Superior temporal gyrus (tissue), 1 donor: ENCODE results near the gene DNTT.

Experiments used
- DNase-seq: peaks from one replicate; pipeline ENCODE4 v3.0.0-alpha.2; 2016; ENCODE audit errors: extremely low spot score

The DNTT gene

DNA sequence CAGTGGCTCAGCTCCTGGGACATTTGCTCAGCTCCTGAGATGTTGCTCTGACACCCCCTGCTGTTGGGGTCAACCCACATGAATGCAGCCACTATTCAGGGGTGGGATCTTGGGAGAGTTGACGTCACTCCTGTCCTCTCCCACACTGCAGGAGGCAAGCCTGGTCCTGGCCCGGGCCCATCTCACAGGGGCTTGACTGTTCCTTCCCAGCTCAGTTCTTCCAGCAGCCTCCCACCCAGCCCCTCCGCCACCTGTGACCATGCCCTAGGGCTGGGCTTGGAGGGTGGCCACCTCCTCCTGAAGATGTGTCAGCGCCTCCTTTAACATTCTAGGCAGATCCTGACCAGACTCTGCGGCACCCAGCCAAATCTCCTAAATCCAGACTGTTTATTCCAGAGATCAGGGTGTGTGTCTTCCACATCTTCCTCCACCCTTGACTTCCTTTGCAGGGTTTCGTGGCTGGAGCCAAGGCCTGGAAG is 73.6 kb downstream of the DNTT start:
- DNase-seq, result no peak

DNA sequence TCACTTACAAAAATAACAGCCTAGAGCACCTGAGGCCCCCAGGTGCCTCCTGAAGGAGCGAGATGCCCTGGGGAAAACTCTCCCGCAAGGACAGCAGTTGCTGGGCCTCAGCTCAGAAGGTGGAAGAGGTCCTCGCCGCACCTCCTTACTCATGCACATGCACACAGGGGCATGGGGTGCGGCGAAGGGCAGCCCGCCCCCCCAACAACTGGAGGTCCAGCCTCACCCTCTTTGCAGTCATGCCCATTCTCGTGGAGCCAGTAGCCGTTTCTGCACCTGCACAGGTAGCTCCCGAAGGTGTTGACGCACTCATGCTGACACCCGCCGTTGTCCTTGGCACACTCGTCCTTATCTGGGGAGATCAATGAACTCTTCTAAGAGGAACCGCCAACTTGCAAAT is 74.5 kb downstream of the DNTT start:
- no peak for DNase-seq

DNA sequence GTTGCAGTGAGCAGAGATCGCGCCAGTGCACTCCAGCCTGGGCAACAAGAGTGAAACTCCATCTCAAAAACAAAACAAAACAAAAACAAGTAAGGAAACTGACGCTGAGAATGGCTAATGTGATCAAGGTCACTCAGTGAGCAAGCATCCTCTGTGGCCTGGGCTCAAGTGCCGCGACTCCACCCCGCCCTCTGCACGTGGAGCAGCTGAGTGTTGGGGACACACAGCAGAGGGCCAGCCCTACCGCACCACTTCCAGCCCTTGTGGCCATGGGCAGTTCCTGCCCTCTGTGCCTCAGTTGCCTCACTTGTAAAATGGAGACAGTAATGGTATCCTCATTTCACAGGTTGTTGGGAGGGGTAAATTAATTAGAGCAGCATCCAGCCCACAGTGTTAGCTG is 75.5 kb downstream of the DNTT start:
- no peak for DNase-seq

DNA sequence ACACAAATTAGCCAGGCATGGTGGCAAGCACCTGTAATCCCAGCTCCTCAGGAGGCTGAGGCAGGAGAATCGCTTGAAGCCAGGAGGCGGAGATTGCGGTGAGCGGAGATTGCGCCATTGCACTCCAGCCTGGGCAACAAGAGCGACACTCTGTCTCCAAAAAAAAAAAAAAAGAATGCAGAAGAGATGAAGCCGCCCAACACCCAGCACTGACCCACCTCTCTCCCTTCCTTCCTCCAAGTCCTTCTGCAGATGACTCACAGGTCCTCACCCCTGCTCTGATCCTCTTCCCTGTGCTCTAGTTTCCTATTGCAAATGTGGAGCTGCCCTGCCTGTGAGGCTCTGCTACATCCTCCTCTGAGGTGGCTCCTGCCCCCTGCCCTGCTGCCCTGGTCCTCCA is 76.6 kb downstream of the DNTT start:
- no peak for DNase-seq

DNA sequence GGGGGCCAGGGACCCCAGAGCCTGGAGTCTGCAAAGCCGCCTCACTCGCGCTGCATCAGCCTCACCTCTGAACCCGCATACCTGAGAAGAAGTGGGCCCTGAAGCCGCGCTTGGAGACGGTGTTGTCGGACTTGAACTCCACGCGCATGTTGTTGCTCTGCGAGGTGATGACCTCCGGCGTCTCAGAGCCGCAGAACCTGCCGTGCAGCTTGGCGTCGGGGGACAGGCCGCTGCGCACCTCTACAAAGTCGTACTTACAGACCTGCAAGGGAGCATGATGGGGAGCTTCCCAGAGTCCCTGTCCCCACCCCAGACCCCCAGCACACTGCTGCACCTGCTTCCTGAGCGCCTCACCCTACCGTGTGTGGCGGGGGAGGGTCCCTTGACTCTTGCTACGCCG is 80.3 kb downstream of the DNTT start:
- DNase-seq, result no peak

DNA sequence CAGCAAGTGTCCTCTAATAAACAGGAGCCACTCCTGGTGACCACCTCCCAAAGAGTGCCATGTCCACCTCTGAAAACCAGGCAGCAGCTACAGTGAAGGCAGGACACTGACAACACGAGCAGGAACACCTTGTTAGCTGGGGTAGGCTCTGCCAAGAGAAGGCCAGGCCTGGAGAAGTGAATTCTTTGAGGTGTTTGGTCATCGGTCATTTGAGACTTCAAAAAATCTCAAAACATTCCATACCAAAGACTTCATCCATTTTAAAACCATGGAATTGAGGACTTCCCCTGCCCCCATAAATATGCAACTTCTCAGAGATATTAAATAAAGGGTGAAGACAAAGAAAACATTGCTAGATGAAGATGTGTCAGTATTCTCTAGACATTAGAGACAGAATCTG is 82.9 kb downstream of the DNTT start:
- DNase-seq, result no peak

DNA sequence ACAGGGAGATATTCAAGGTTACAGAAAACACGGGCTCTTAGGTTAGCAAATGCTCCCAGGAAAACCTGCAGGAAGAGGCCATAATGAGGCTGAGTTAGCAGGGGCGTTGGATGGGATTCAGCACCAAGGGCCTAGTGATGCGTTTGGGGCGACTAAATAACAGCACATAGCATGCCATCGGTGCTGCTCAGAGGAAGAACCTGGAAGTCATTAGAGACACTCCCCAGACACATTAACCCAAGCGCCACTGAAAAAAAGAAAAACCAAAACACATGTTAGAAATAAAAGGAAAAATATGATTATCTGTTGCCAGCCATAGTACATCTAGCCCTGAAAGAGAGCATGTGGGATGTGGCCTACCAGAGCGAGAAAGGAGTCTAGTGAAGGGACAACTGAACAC is 83.4 kb downstream of the DNTT start:
- no peak for DNase-seq
